ENCODE measurements around the gene OR10A2.

GRCh38 chr11:6889835-6890234, 27.0 kb downstream of the OR10A2 start:
- TF ChIP-seq CTCF (conservative IDR thresholded peaks at IDR 0.05; ENCODE audit: low read length) (no peak), EZH2phosphoT487 (IDR thresholded peaks at IDR 0.05; ENCODE audit: borderline replicate concordance, low read depth, low read length) (no peak)

All from OCI-LY7 (cell line).